ENCODE data around the gene ZBED1. TPM values are rescaled to one million over a fixed set of nuclear protein-coding genes. Genes with fewer than 3 reads are reported as not detected.

ZBED1 gene
- total and polyA plus RNA-seq, 8 donors = 11.9 to 39.5 (median 26.2) TPM

GRCh38 chrX:2499507-2499906, 1.3 kb downstream of the ZBED1 start:
- Histone ChIP-seq H3K4me1 (peaks cover 17 to 21% (median 19%) of the 10 kb centered on the region in 3 donors), H3K9me3 (no peaks in the 10 kb centered on the region), H3K36me3 (no peaks in the 10 kb centered on the region), H3K27ac (peak overlapping the region; percentile 78 to 98 (median 88)), H3K4me3 (peak overlapping the region; percentile 71 to 83 (median 80)), H3K27me3 (no peaks in the 10 kb centered on the region)
- no peak for TF ChIP-seq CTCF (IDR thresholded peaks at IDR 0.05)
- DNase-seq (peak in 1 of 6 donors; percentile 28), FAIRE-seq (no peak), ATAC-seq (no peak)
- intact Hi-C loops (cut with DNase I) = no loop called here
- 53 to 55% methylated on average over 8 of the region's 8 CpGs for WGBS, 2 donors

GRCh38 chrX:2498781-2499302, 1.9 kb downstream of the ZBED1 start:
- intact Hi-C loops (cut with DNase I) = no loop called here
- Histone ChIP-seq H3K27me3 (no peaks in the 10 kb centered on the region), H3K9me3 (no peaks in the 10 kb centered on the region), H3K4me1 (peaks cover 17 to 21% (median 19%) of the 10 kb centered on the region in 3 donors), H3K36me3 (no peaks in the 10 kb centered on the region), H3K27ac (peak overlapping the region; percentile 78 to 98 (median 88)), H3K4me3 (peak overlapping the region in 2 of 4 donors; percentile 79 to 81)
- WGBS, 2 donors = 6 to 9% methylated on average over 10 of the region's 10 CpGs
- FAIRE-seq (no peak), ATAC-seq (peak; percentile 28 to 50 (median 42)), DNase-seq (peak in 1 of 6 donors; percentile 59)
- no peak for TF ChIP-seq CTCF (IDR thresholded peaks at IDR 0.05)

GRCh38 chrX:2497961-2498780, 2.6 kb downstream of the ZBED1 start:
- TF ChIP-seq CTCF (IDR thresholded peaks at IDR 0.05) = no peak
- H3K4me3 ChIP-seq = peak overlapping the region in 2 of 4 donors; percentile 79 to 81
- no peak for FAIRE-seq
- intact Hi-C loops (cut with DNase I) = no loop called here
- peak in 4 of 6 donors; percentile 43 to 67 (median 64) for DNase-seq
- ATAC-seq = peak; percentile 66 to 82 (median 79)
- WGBS, 2 donors = 8 to 9% methylated on average over 11 of the region's 11 CpGs
- H3K9me3 ChIP-seq = no peaks in the 10 kb centered on the region
- peaks cover 19 to 24% (median 22%) of the 10 kb centered on the region in 3 donors for H3K4me1 ChIP-seq
- H3K36me3 ChIP-seq = no peaks in the 10 kb centered on the region
- H3K27ac ChIP-seq = peak overlapping the region; percentile 78 to 98 (median 88)
- H3K27me3 ChIP-seq = no peaks in the 10 kb centered on the region

GRCh38 chrX:2495595-2495994, 5.2 kb downstream of the ZBED1 start:
- no peak for FAIRE-seq
- Histone ChIP-seq H3K4me3 (no peak overlapping the region), H3K27ac (no peak overlapping the region), H3K27me3 (no peaks in the 10 kb centered on the region), H3K36me3 (peaks cover 0 to 1% (median 0%) of the 10 kb centered on the region in 3 donors), H3K4me1 (peaks cover 28 to 43% (median 29%) of the 10 kb centered on the region in 3 donors), H3K9me3 (no peaks in the 10 kb centered on the region)
- WGBS, 2 donors = 60 to 76% methylated on average over 14 of the region's 14 CpGs
- TF ChIP-seq CTCF (IDR thresholded peaks at IDR 0.05) = no peak
- peak in 1 of 6 donors; percentile 46 for DNase-seq
- ATAC-seq = no peak
- intact Hi-C loops (cut with DNase I) = no loop called here
